Measurements from ENCODE around the gene TAF1C. TPM values are rescaled to one million over a fixed set of nuclear protein-coding genes. Genes with fewer than 3 reads are reported as not detected.

TAF1C gene
- total and polyA plus RNA-seq, 2 donors (not counting 3 experiments of a cell fraction or from before 2014, with no cell fraction given) = 57.2 to 77.6 TPM

GRCh38 chr16:84143081-84143480 is 43.8 kb downstream of the TAF1C start:
- peaks cover 17% of the 10 kb centered on the region for H3K79me2 ChIP-seq (ENCODE audit: control insufficient read depth, insufficient read depth, low read length)
- no peak overlapping the region for H2AFZ ChIP-seq (ENCODE audit: low read depth, low read length)
- no TSS peak for BruUV-seq (replicated peaks)
- ChIA-PET POLR2A (no interaction called here), CTCF (interaction anchor here (1.0 to 2.3 kb wide), 2 partner anchors 44 to 187 kb away, joined by 3 to 12 read pairs; partner anchors contain the start of gene TAF1C)
- intact Hi-C loops (cut with micrococcal nuclease) = no loop called here
- dilution Hi-C loops (cut with MboI; ENCODE audit: extremely low pct_ligation_motif_present, low sequenced_read_pairs) = no loop called here
- no peak for TF ChIP-seq POLR2A (IDR thresholded peaks at IDR 0.05; ENCODE audit: low read depth, low read length)
- TF ChIP-seq MYC (IDR thresholded peaks at IDR 0.05; ENCODE audit: low read depth, low read length) = no peak
- no peak for TF ChIP-seq EZH2 (IDR thresholded peaks at IDR 0.05; ENCODE audit: borderline replicate concordance, low read depth, low read length, severe bottlenecking)
- no peaks in the 10 kb centered on the region for H3K36me3 ChIP-seq (ENCODE audit: control insufficient read depth in 2 of 2, extremely low read depth in 1 of 2, insufficient read depth in 2 of 2, low read length in 2 of 2)
- no peak overlapping the region for H3K4me3 ChIP-seq (replicated peaks in 1 of 3; ENCODE audit: insufficient read depth in 1 of 3, low read depth in 1 of 3, low read length in 3 of 3)
- peaks cover 5% of the 10 kb centered on the region for H3K4me1 ChIP-seq (ENCODE audit: control insufficient read depth, extremely low read depth, insufficient read depth, low read length)
- no peaks in the 10 kb centered on the region for H3K9me1 ChIP-seq (replicated peaks; ENCODE audit: control insufficient read depth, extremely low read depth, insufficient read depth, low read length)
- DNase-seq (ENCODE audit: low read depth, low spot score) (no peak), FAIRE-seq (no peak)
- H4K20me1 ChIP-seq (replicated peaks; ENCODE audit: control insufficient read depth, extremely low read depth, insufficient read depth, low read length) = peaks cover 5% of the 10 kb centered on the region
- H3K27me3 ChIP-seq (ENCODE audit: control insufficient read depth in 2 of 2, insufficient read depth in 2 of 2, low read length in 2 of 2) = peaks cover 0 to 4% of the 10 kb centered on the region in 2 experiments
- no peak overlapping the region for H3K9ac ChIP-seq (replicated peaks; ENCODE audit: extremely low read depth, insufficient read depth, low read length)
- no peaks in the 10 kb centered on the region for H3K9me3 ChIP-seq (replicated peaks; ENCODE audit: control insufficient read depth, insufficient read depth, low read length)
- no peak overlapping the region for H3K4me2 ChIP-seq (ENCODE audit: insufficient read depth, low read length)
- no peak overlapping the region for H3K27ac ChIP-seq (ENCODE audit: insufficient read depth, low read depth, low read length)

DNA sequence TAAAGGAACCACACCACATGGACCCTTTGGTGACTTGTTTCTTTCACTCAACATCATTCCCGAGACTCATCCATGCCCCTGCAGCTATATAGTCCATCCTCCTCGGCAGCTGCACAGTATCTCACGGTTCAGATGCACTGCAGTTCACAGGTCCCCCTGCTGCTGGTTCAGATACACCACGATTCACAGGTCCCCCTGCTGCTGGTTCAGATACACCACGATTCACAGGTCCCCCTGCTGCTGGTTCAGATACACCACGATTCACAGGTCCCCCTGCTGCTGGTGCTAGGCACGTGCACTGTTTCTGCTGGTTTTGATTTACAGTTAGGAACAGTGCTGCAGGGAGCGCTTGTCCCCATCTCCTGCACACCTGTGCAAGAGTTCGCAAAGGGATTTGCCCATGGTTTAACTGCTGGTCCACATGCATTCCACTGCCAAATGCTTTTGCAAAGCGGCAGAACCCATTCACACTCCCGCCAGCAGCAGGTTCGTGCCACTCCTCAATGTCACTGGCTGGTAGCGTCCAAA is 45.6 kb downstream of the TAF1C start:
- intact Hi-C loops (cut with micrococcal nuclease) = no loop called here
- Histone ChIP-seq H3K4me1 (ENCODE audit: control insufficient read depth, extremely low read depth, insufficient read depth, low read length) (peaks cover 5% of the 10 kb centered on the region), H3K4me3 (replicated peaks in 1 of 3; ENCODE audit: insufficient read depth in 1 of 3, low read depth in 1 of 3, low read length in 3 of 3) (no peak overlapping the region), H4K20me1 (replicated peaks; ENCODE audit: control insufficient read depth, extremely low read depth, insufficient read depth, low read length) (peaks cover 7% of the 10 kb centered on the region), H3K9me3 (replicated peaks; ENCODE audit: control insufficient read depth, insufficient read depth, low read length) (no peaks in the 10 kb centered on the region), H3K27ac (ENCODE audit: insufficient read depth, low read depth, low read length) (no peak overlapping the region), H3K36me3 (ENCODE audit: control insufficient read depth in 2 of 2, extremely low read depth in 1 of 2, insufficient read depth in 2 of 2, low read length in 2 of 2) (no peaks in the 10 kb centered on the region), H3K79me2 (ENCODE audit: control insufficient read depth, insufficient read depth, low read length) (peaks cover 24% of the 10 kb centered on the region), H2AFZ (ENCODE audit: low read depth, low read length) (no peak overlapping the region), H3K4me2 (ENCODE audit: insufficient read depth, low read length) (no peak overlapping the region), H3K9me1 (replicated peaks; ENCODE audit: control insufficient read depth, extremely low read depth, insufficient read depth, low read length) (no peaks in the 10 kb centered on the region), H3K9ac (replicated peaks; ENCODE audit: extremely low read depth, insufficient read depth, low read length) (no peak overlapping the region), H3K27me3 (ENCODE audit: control insufficient read depth in 2 of 2, insufficient read depth in 2 of 2, low read length in 2 of 2) (no peaks in the 10 kb centered on the region)
- FAIRE-seq = no peak
- DNase-seq (ENCODE audit: low read depth, low spot score) = no peak
- no TSS peak for BruUV-seq (replicated peaks)
- ChIA-PET CTCF (no interaction called here), POLR2A (no interaction called here)
- TF ChIP-seq FOS (IDR thresholded peaks at IDR 0.05; ENCODE audit: borderline replicate concordance, insufficient read depth, low read length) (no peak), JUN (IDR thresholded peaks at IDR 0.05; ENCODE audit: borderline replicate concordance, insufficient read depth, insufficient read length, low read depth) (no peak), POLR2A (IDR thresholded peaks at IDR 0.05; ENCODE audit: low read depth, low read length) (no peak), CTCF (IDR thresholded peaks at IDR 0.05; ENCODE audit: extremely low read depth in 1 of 2, insufficient read depth in 1 of 2, low read depth in 1 of 2, low read length in 2 of 2) (no peak), POLR2AphosphoS5 (IDR thresholded peaks at IDR 0.05; ENCODE audit: insufficient read depth, low read depth, low read length) (no peak), EZH2 (IDR thresholded peaks at IDR 0.05; ENCODE audit: borderline replicate concordance, low read depth, low read length, severe bottlenecking) (no peak), GATA2 (IDR thresholded peaks at IDR 0.05; ENCODE audit: insufficient read depth, insufficient read length, low read depth, low read length) (no peak), MYC (IDR thresholded peaks at IDR 0.05; ENCODE audit: low read depth, low read length) (no peak)
- TF ChIP-seq, protein P1, sequence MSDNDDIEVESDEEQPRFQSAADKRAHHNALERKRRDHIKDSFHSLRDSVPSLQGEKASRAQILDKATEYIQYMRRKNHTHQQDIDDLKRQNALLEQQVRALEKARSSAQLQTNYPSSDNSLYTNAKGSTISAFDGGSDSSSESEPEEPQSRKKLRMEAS (IDR thresholded peaks at IDR 0.05; ENCODE audit: insufficient read depth, insufficient read length) = no peak
- dilution Hi-C loops (cut with MboI; ENCODE audit: extremely low pct_ligation_motif_present, low sequenced_read_pairs) = no loop called here

All from endothelial cell of umbilical vein (primary cell).